Keratinocyte (primary cell): ENCODE measurements around the gene SCO1.

Experiments used
- CTCF ChIP-seq, 3 experiments: IDR thresholded peaks in 1 of 3; conservative IDR thresholded peaks in 1 of 3; optimal IDR thresholded peaks in 1 of 3; 2 replicates in 2 of 3; 3 replicates in 1 of 3; pipeline versions ENCODE3 to v1.5.1; 2011; ENCODE audit warnings: low read length in 3 of 3, mild to moderate bottlenecking in 3 of 3, moderate library complexity in 2 of 3, control low read depth in 1 of 3, inconsistent platforms in 1 of 3; ENCODE audit not compliant: insufficient read depth in 2 of 3; ENCODE audit errors: extremely low read depth in 1 of 3
- EZH2 ChIP-seq: IDR thresholded peaks from one replicate; pipeline ENCODE4 v1.6.1; 2012; ENCODE audit warnings: inconsistent platforms, mild to moderate bottlenecking, low read length, moderate library complexity

- no peak for TF ChIP-seq CTCF (optimal IDR thresholded peaks at IDR 0.05 in 1 of 3, IDR thresholded peaks at IDR 0.05 in 1 of 3, conservative IDR thresholded peaks at IDR 0.05 in 1 of 3; ENCODE audit: extremely low read depth in 1 of 3, insufficient read depth in 2 of 3, low read length in 3 of 3)
- no peak for TF ChIP-seq EZH2
Observed at GRCh38 chr17:10652984-10653659, 44.2 kb downstream of the SCO1 start.
